ENCODE measurements around the gene PIANP. TPM values are rescaled to one million over a fixed set of nuclear protein-coding genes. Genes with fewer than 3 reads are reported as not detected.
A peak's percentile ranks its signal among the peaks of the same experiment; 100 is the strongest.

PIANP gene
- total RNA-seq, 1 donor from 2014 or later = 0.32 TPM

DNA sequence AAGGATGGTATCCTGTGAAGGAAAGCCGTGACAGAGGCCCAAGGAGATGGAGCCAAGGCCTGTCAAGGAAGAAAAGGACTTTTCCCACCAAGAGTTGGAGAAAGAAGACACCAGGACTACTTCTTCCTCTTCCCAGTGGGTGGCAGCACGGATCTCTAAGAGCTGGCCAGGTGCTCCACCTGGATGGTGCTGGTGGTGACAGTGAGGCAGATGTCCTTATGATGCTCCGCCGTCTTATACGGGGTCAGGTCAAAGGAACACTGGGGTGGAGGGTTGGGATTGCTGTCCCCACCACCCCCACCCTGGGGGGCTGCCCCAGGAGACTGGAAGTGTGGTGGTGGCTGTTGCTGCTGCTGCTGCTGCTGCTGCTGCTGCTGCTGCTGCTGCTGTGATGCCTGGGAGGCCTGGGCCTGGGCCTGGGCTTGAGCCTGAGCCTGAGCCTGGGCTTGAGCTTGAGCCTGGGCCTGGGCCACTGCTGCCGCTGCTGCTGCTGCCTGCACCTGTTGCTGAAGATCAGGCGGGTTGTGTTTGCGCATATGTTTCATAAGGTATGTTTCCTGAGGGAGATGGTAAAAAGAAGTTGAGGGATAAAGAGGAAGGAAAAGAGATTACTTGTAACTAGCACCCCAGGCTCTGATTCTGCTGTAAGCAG, 32.9 kb downstream of the PIANP start:
- H3F3A ChIP-seq (ENCODE audit: low read depth) = peaks cover 35% of the 10 kb centered on the region
- H3K27me3 ChIP-seq = no peaks in the 10 kb centered on the region
- H3K9ac ChIP-seq = no peak overlapping the region
- no peaks in the 10 kb centered on the region for H3K9me3 Mint-ChIP-seq
- H3K27ac Mint-ChIP-seq = no peak overlapping the region
- DNase-seq (ENCODE audit: low spot score) = no peak
- H4K20me1 ChIP-seq (ENCODE audit: low read depth) = no peaks in the 10 kb centered on the region
- H3K27me3 Mint-ChIP-seq (ENCODE audit: insufficient read depth, low read depth) = peaks cover 3% of the 10 kb centered on the region
- TF ChIP-seq, protein P1, sequence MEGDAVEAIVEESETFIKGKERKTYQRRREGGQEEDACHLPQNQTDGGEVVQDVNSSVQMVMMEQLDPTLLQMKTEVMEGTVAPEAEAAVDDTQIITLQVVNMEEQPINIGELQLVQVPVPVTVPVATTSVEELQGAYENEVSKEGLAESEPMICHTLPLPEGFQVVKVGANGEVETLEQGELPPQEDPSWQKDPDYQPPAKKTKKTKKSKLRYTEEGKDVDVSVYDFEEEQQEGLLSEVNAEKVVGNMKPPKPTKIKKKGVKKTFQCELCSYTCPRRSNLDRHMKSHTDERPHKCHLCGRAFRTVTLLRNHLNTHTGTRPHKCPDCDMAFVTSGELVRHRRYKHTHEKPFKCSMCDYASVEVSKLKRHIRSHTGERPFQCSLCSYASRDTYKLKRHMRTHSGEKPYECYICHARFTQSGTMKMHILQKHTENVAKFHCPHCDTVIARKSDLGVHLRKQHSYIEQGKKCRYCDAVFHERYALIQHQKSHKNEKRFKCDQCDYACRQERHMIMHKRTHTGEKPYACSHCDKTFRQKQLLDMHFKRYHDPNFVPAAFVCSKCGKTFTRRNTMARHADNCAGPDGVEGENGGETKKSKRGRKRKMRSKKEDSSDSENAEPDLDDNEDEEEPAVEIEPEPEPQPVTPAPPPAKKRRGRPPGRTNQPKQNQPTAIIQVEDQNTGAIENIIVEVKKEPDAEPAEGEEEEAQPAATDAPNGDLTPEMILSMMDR (IDR thresholded peaks at IDR 0.05) = peak; percentile 11
- TF ChIP-seq EZH2 (IDR thresholded peaks at IDR 0.05) (no peak), EZH2phosphoT487 (IDR thresholded peaks at IDR 0.05) (no peak)
- H3K36me3 ChIP-seq = no peaks in the 10 kb centered on the region
- no peaks in the 10 kb centered on the region for H3K4me1 ChIP-seq
- H3K4me2 ChIP-seq = no peak overlapping the region
- no peak overlapping the region for H2AFZ ChIP-seq (replicated peaks)
- no peak overlapping the region for H3K4me3 Mint-ChIP-seq
- H3K27ac ChIP-seq = no peak overlapping the region
- peaks cover 2% of the 10 kb centered on the region for H3K79me2 ChIP-seq (ENCODE audit: low read depth)
- peaks cover 7% of the 10 kb centered on the region for H3K4me1 Mint-ChIP-seq
- H3K4me3 ChIP-seq = no peak overlapping the region
- peaks cover 34% of the 10 kb centered on the region for H3K36me3 Mint-ChIP-seq
- H3K9me3 ChIP-seq (ENCODE audit: low read depth) = no peaks in the 10 kb centered on the region

DNA sequence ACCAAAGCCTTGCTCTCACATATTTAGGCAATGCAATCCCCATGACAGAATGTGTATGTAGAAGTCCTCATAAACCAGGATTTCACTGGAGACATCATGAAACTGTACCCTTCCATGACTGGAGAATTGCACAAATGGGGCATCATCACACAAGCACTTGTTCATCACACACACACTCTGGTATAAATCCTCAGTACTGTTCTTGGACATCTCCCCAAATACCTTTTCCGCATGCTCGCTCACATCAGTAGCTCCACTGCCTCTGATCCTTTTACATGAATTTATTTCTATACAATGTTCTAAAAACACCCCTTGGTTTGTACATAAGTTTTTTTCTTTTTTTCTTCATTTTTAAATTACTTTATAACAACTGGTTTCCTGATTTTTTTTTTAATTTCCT, 34.4 kb downstream of the PIANP start:
- Mint-ChIP-seq H3K36me3 (peaks cover 23% of the 10 kb centered on the region), H3K4me3 (no peak overlapping the region), H3K4me1 (peaks cover 14% of the 10 kb centered on the region), H3K27ac (no peak overlapping the region), H3K27me3 (ENCODE audit: insufficient read depth, low read depth) (peaks cover 4% of the 10 kb centered on the region), H3K9me3 (no peaks in the 10 kb centered on the region)
- no peak overlapping the region for H3K4me3 ChIP-seq
- H3K9ac ChIP-seq = no peak overlapping the region
- peaks cover 35% of the 10 kb centered on the region for H3F3A ChIP-seq (ENCODE audit: low read depth)
- no peaks in the 10 kb centered on the region for H3K36me3 ChIP-seq
- TF ChIP-seq EZH2 (IDR thresholded peaks at IDR 0.05) (no peak), EZH2phosphoT487 (IDR thresholded peaks at IDR 0.05) (no peak)
- TF ChIP-seq, protein P1 (IDR thresholded peaks at IDR 0.05) = no peak
- H3K9me3 ChIP-seq (ENCODE audit: low read depth) = no peaks in the 10 kb centered on the region
- no peaks in the 10 kb centered on the region for H4K20me1 ChIP-seq (ENCODE audit: low read depth)
- H3K27me3 ChIP-seq = no peaks in the 10 kb centered on the region
- no peak for DNase-seq (ENCODE audit: low spot score)
- H3K79me2 ChIP-seq (ENCODE audit: low read depth) = peaks cover 17% of the 10 kb centered on the region
- no peak overlapping the region for H2AFZ ChIP-seq (replicated peaks)
- no peak overlapping the region for H3K27ac ChIP-seq
- no peak overlapping the region for H3K4me2 ChIP-seq
- H3K4me1 ChIP-seq = peaks cover 6% of the 10 kb centered on the region

DNA sequence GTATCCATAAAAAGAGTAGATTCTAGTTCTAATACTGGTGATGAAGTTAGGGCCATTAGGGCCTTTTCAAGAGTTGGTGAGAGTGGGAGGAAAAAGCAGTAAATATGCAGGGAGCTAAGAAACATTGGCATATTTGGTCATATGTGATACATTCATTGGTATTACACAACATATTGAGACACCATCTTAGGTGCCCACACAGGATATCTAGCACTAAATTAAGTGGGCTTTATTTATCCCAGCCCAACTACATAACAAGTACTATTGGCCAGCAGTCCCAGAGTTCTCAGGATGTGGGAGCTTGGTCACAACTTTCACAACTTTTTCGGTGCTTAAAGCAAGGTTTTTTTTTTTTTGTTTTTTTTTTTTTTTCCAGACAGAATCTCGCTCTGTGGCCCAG, 35.7 kb downstream of the PIANP start:
- H3K36me3 Mint-ChIP-seq = peaks cover 17% of the 10 kb centered on the region
- H3K27me3 Mint-ChIP-seq (ENCODE audit: insufficient read depth, low read depth) = peaks cover 4% of the 10 kb centered on the region
- H3K4me3 Mint-ChIP-seq = no peak overlapping the region
- Histone ChIP-seq H3K36me3 (no peaks in the 10 kb centered on the region), H3K27me3 (no peaks in the 10 kb centered on the region), H4K20me1 (ENCODE audit: low read depth) (no peaks in the 10 kb centered on the region), H2AFZ (replicated peaks) (no peak overlapping the region), H3K79me2 (ENCODE audit: low read depth) (peaks cover 30% of the 10 kb centered on the region), H3K9ac (no peak overlapping the region), H3K4me1 (peaks cover 6% of the 10 kb centered on the region), H3F3A (ENCODE audit: low read depth) (peaks cover 35% of the 10 kb centered on the region), H3K9me3 (ENCODE audit: low read depth) (no peaks in the 10 kb centered on the region), H3K4me3 (no peak overlapping the region), H3K4me2 (no peak overlapping the region), H3K27ac (no peak overlapping the region)
- peaks cover 14% of the 10 kb centered on the region for H3K4me1 Mint-ChIP-seq
- no peak overlapping the region for H3K27ac Mint-ChIP-seq
- DNase-seq (ENCODE audit: low spot score) = no peak
- no peaks in the 10 kb centered on the region for H3K9me3 Mint-ChIP-seq
- no peak for TF ChIP-seq EZH2 (IDR thresholded peaks at IDR 0.05)
- no peak for TF ChIP-seq EZH2phosphoT487 (IDR thresholded peaks at IDR 0.05)
- TF ChIP-seq, protein P1 (IDR thresholded peaks at IDR 0.05) = no peak

All from neural progenitor cell (in vitro differentiated cells).